PC-9 (cell line): ENCODE measurements around the gene NR4A3. TPM values are rescaled to one million over a fixed set of nuclear protein-coding genes. Genes with fewer than 3 reads are reported as not detected.

Experiments used
- BruUV-seq: library from RNA; stranded (reverse); fragments of 400-500 nt; replicated peaks from 2 replicates; lab custom pipeline; 2021; lab: Mats Ljungman, UMichigan
- CTCF ChIA-PET: fragments of 300-600 bp; sonication (Branson Sonifier 250); formaldehyde crosslinking; loops from one replicate; lab custom pipeline; 2022; ENCODE audit warnings: antibody characterized with exemption; lab: Charles Lee
- POLR2A ChIA-PET: fragments of 300-600 bp; sonication (Branson Sonifier 250); formaldehyde crosslinking; loops from one replicate; lab custom pipeline; 2022; ENCODE audit warnings: antibody characterized with exemption; ENCODE audit not compliant: unreplicated experiment; lab: Charles Lee
- DNase-seq, 2 experiments: peaks; one replicate each; pipeline versions ENCODE4 v3.0.0 to v3.0.0-alpha.2; 2015 to 2022; ENCODE audit warnings: mixed read lengths in 1 of 2
- H2AFZ ChIP-seq: fragments of 200-600 bp; sonication (generic); 2 replicates; pipeline ENCODE4 v1.8.1; 2017; ENCODE audit warnings: antibody characterized with exemption
- H3F3A ChIP-seq: fragments of 200-600 bp; sonication (generic); 2 replicates; pipeline ENCODE4 v1.8.1; 2017; ENCODE audit warnings: antibody characterized with exemption, mild to moderate bottlenecking, low read depth; ENCODE audit not compliant: insufficient read depth
- H3K27ac ChIP-seq: fragments of 200-600 bp; sonication (generic); 2 replicates; pipeline ENCODE4 v1.6.1; 2016; ENCODE audit warnings: mixed run types
- H3K27me3 ChIP-seq: fragments of 200-600 bp; sonication (generic); 2 replicates; pipeline ENCODE4 v1.6.1; 2016; ENCODE audit warnings: low read depth, mixed run types; ENCODE audit not compliant: insufficient read depth
- H3K36me3 ChIP-seq: fragments of 200-600 bp; sonication (generic); 2 replicates; pipeline ENCODE4 v1.6.1; 2016; ENCODE audit warnings: low read depth, mixed run types
- H3K4me1 ChIP-seq: fragments of 200-600 bp; sonication (generic); replicated peaks from 2 replicates; pipeline ENCODE4 v1.6.1; 2016; ENCODE audit warnings: mixed run types; ENCODE audit not compliant: insufficient read depth
- H3K4me2 ChIP-seq: fragments of 200-600 bp; sonication (generic); 2 replicates; pipeline ENCODE4 v1.6.1; 2017; ENCODE audit warnings: mixed run types
- H3K4me3 ChIP-seq: fragments of 200-600 bp; sonication (generic); 2 replicates; pipeline ENCODE4 v1.6.1; 2016; ENCODE audit warnings: mixed run types
- H3K79me2 ChIP-seq: fragments of 200-600 bp; sonication (generic); 2 replicates; pipeline ENCODE4 v1.6.1; 2017; ENCODE audit warnings: low read depth, mixed run types
- H3K9me2 ChIP-seq: fragments of 200-600 bp; sonication (generic); 2 replicates; pipeline ENCODE4 v1.8.1; 2017; ENCODE audit warnings: mild to moderate bottlenecking; ENCODE audit not compliant: insufficient read depth
- H3K9me3 ChIP-seq: fragments of 200-600 bp; sonication (generic); 2 replicates; pipeline ENCODE4 v1.8.1; 2016; ENCODE audit warnings: low read depth; ENCODE audit not compliant: insufficient read depth
- H4K20me1 ChIP-seq: fragments of 200-600 bp; sonication (generic); 2 replicates; pipeline ENCODE4 v1.8.1; 2017; ENCODE audit not compliant: insufficient read depth
- EZH2 ChIP-seq: fragments of 200-600 bp; sonication (generic); IDR thresholded peaks from 2 replicates; pipeline ENCODE4 v1.8.0; 2017; ENCODE audit warnings: antibody characterized with exemption, low read depth
- intact Hi-C: fragments of 100-400 bp; cut with micrococcal nuclease; formaldehyde crosslinking; loops from one replicate; pipeline ENCODE4 v1.10.0; 2022; ENCODE audit not compliant: unreplicated experiment
- total RNA-seq: library from RNA; stranded (reverse); gene quantifications from 2 replicates; pipeline ENCODE4 v1.2.3, GENCODE V29; 2021
- TF ChIP-seq, protein P1 (sequence below): fragments of 200-600 bp; sonication (generic); conservative IDR thresholded peaks from 2 replicates; pipeline ENCODE4 v1.6.1; 2017; ENCODE audit warnings: mixed run types, antibody characterized with exemption, mild to moderate bottlenecking, moderate library complexity

NR4A3 gene
- total RNA-seq, 1 experiment from 2014 or later = not detected

GRCh38 chr9:99876190-99876589 is 54.5 kb downstream of the NR4A3 start:
- H3K9me2 ChIP-seq = no peaks in the 10 kb centered on the region
- H3K9me3 ChIP-seq = no peaks in the 10 kb centered on the region
- H2AFZ ChIP-seq = no peak overlapping the region
- no peak for DNase-seq
- no peaks in the 10 kb centered on the region for H3K79me2 ChIP-seq
- BruUV-seq = no TSS peak
- POLR2A ChIA-PET = no interaction called here
- H3K36me3 ChIP-seq = no peaks in the 10 kb centered on the region
- no peaks in the 10 kb centered on the region for H3K27me3 ChIP-seq
- no peak for TF ChIP-seq EZH2
- TF ChIP-seq, protein P1, sequence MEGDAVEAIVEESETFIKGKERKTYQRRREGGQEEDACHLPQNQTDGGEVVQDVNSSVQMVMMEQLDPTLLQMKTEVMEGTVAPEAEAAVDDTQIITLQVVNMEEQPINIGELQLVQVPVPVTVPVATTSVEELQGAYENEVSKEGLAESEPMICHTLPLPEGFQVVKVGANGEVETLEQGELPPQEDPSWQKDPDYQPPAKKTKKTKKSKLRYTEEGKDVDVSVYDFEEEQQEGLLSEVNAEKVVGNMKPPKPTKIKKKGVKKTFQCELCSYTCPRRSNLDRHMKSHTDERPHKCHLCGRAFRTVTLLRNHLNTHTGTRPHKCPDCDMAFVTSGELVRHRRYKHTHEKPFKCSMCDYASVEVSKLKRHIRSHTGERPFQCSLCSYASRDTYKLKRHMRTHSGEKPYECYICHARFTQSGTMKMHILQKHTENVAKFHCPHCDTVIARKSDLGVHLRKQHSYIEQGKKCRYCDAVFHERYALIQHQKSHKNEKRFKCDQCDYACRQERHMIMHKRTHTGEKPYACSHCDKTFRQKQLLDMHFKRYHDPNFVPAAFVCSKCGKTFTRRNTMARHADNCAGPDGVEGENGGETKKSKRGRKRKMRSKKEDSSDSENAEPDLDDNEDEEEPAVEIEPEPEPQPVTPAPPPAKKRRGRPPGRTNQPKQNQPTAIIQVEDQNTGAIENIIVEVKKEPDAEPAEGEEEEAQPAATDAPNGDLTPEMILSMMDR = no peak
- peaks cover 8% of the 10 kb centered on the region for H3F3A ChIP-seq
- H3K27ac ChIP-seq = no peak overlapping the region
- H3K4me1 ChIP-seq = peaks cover 18% of the 10 kb centered on the region
- no peak overlapping the region for H3K4me2 ChIP-seq
- intact Hi-C loops = no loop called here
- CTCF ChIA-PET = no interaction called here
- H4K20me1 ChIP-seq = no peaks in the 10 kb centered on the region
- no peak overlapping the region for H3K4me3 ChIP-seq

DNA sequence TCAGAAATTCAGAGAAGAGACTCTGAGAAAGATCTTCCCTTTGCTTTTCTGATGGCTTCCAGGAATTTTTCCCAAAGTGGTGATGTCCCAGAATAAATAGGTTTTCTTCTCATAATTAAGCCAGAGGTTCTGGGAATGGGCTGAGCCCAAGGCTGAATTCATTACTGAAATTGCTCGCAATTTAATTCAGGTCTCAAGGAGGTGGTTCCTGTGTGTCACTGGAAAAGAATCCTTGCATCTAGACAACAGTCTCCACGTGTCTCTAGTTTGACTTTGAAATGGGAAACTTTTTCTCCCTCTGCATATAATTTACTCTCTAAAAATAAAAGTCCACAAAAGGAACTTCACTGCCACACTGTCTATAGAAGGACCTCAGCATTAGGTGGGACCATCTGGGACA is 57.0 kb downstream of the NR4A3 start:
- H3K27me3 ChIP-seq = no peaks in the 10 kb centered on the region
- DNase-seq = no peak
- no peaks in the 10 kb centered on the region for H3K9me3 ChIP-seq
- no TSS peak for BruUV-seq
- H4K20me1 ChIP-seq = no peaks in the 10 kb centered on the region
- no peaks in the 10 kb centered on the region for H3K9me2 ChIP-seq
- H3K79me2 ChIP-seq = no peaks in the 10 kb centered on the region
- intact Hi-C loops = no loop called here
- ChIA-PET POLR2A (no interaction called here), CTCF (no interaction called here)
- peaks cover 11% of the 10 kb centered on the region for H3K4me1 ChIP-seq
- no peaks in the 10 kb centered on the region for H3K36me3 ChIP-seq
- no peak overlapping the region for H2AFZ ChIP-seq
- TF ChIP-seq, protein P1 = no peak
- no peak for TF ChIP-seq EZH2
- no peak overlapping the region for H3K4me2 ChIP-seq
- H3K4me3 ChIP-seq = no peak overlapping the region
- no peak overlapping the region for H3K27ac ChIP-seq
- peaks cover 7% of the 10 kb centered on the region for H3F3A ChIP-seq

DNA sequence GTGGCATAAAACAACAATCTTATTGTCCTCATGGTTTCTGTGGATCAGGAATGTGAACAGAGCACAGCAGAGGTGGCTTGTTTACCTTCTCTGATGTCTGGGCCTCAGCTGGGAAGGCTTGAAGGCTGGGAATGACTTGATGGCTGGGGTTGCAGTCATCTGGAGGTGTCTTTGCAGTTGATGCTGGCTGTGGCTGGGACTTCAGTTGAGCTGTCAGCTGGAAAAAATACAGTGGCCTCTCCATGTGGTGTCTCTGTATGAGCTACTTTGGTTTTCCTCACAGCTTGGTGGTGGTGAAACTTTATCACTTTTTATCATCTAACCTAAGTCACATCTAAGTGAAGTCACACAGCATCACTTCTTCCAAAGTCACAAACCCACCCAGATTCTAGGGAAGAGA is 60.1 kb downstream of the NR4A3 start:
- CTCF ChIA-PET = no interaction called here
- no TSS peak for BruUV-seq

More for the DNA sequence above, 60.1 kb downstream of the NR4A3 start:
- no peak overlapping the region for H3K4me2 ChIP-seq
- no peak overlapping the region for H2AFZ ChIP-seq
- no peaks in the 10 kb centered on the region for H3K9me3 ChIP-seq
- H3K4me1 ChIP-seq = no peaks in the 10 kb centered on the region
- no peak for DNase-seq
- H3K27me3 ChIP-seq = no peaks in the 10 kb centered on the region
- no peak for TF ChIP-seq EZH2
- TF ChIP-seq, protein P1 = no peak
- no peaks in the 10 kb centered on the region for H3K36me3 ChIP-seq
- H3K4me3 ChIP-seq = no peak overlapping the region
- POLR2A ChIA-PET = no interaction called here
- no peaks in the 10 kb centered on the region for H3K79me2 ChIP-seq
- intact Hi-C loops = no loop called here
- H3K27ac ChIP-seq = no peak overlapping the region
- H4K20me1 ChIP-seq = no peaks in the 10 kb centered on the region
- H3F3A ChIP-seq = no peaks in the 10 kb centered on the region
- no peaks in the 10 kb centered on the region for H3K9me2 ChIP-seq
